ENCODE data around the gene P3R3URF.

P3R3URF gene

GRCh38 chr1:46132529-46133180 is 43.6 kb downstream of the P3R3URF start, which contains the start of gene PIK3R3:
PIK3R3 (minus strand) TSS chr1:46132629; CDS start chr1:46131952, 677 bp downstream.
- peak; percentile 67 for DNase-seq (ENCODE audit: low read depth)

GRCh38 chr1:46131712-46132528 is 44.4 kb downstream of the P3R3URF start:
- DNase-seq (ENCODE audit: low read depth) = no peak

GRCh38 chr1:46131093-46131492 is 45.2 kb downstream of the P3R3URF start:
- DNase-seq (ENCODE audit: low read depth) = no peak

GRCh38 chr1:46130606-46131005 is 45.7 kb downstream of the P3R3URF start:
- no peak for DNase-seq (ENCODE audit: low read depth)

- DNase-seq (ENCODE audit: low read depth) = no peak
These were observed 46.2 kb downstream of the P3R3URF start for GRCh38 chr1:46130121-46130520.

- no peak for DNase-seq (ENCODE audit: low read depth)
These were observed 47.9 kb downstream of the P3R3URF start for GRCh38 chr1:46128344-46128743.

All from stimulated activated CD8-positive, alpha-beta memory T cell treated with anti-CD3 and anti-CD28 coated beads, Interleukin-15, amount 100 ng/mL, for 24 hours (primary cell).